ENCODE results near the gene CUX1.
"Not testable (repeated sequence)": the region's sequence is repeated elsewhere in the genome, so short reads cannot be mapped to it uniquely, and the experiment has no call there.

Gene CUX1

DNA sequence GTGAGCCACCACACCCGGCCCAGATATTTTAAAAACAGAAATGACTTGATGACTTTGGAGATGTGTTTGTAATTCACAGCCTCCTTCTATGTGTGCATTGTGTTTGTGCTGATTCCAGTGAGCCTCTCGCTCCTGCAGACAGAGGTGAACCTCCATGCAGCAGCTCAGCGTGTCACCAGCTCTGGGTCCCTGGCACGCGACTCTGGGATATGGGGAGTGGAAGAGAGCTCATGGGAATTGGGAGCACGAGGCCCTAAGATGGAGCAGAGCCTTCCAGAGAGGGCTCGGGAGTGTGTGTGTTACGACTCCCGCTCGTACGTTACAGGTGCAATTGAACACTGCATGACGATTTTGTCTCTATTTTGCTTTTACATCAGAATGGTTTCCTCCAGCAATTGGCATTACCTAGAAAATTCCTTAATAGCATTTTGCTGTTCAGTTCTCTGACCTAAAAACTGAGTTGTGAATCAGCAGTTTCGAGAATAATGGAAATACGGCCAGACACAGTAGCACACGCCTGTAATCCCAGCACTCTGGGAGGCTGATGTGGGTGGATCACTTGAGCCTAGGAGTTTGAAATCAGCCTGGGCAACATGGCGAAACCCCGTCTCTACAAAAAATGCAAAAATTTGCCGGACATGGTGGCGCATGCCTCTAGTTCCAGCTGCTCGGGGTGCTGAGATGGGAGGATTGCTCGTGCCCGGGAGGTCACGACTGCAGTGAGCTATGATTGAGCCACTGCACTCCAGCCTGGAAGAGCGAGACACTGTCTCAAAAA is 204.6 kb downstream of the CUX1 start:
- no peak for DNase-seq

DNA sequence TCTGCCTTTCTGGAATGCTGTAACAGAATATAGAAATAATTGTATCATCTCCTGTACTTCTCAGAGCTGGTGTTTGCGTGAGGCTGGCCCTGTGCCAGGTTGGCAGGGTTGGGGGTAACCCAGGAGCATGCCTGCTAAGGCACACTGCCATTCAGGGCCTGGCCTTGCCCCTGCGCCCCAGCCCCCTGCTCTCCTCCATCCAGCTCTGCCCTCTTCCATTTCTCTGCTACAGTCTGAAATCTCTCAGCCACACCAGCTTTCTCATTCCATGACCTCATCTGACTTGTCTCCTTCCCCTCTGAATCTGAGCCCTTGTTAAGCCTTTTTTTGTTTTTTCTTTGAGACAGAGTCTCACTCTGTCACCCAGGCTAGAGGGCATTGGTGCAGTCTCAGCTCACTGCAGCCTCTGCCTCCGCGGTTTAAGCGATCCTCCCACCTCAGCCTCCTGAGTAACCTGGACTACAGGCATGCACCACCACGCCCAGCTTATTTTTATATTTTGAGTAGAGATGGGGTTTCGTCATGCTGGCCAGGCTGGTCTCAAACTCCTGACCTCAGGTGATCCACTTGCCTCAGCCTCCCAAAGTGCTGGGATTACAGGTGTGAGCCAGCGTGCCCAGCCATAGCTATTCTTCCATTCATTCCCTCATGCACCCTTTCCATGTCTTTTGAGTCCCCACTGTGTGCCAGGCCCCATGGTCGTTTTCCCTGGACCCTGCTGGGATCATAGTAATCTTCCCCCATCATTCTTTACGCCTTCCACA is 206.8 kb downstream of the CUX1 start:
- no peak for DNase-seq

DNA sequence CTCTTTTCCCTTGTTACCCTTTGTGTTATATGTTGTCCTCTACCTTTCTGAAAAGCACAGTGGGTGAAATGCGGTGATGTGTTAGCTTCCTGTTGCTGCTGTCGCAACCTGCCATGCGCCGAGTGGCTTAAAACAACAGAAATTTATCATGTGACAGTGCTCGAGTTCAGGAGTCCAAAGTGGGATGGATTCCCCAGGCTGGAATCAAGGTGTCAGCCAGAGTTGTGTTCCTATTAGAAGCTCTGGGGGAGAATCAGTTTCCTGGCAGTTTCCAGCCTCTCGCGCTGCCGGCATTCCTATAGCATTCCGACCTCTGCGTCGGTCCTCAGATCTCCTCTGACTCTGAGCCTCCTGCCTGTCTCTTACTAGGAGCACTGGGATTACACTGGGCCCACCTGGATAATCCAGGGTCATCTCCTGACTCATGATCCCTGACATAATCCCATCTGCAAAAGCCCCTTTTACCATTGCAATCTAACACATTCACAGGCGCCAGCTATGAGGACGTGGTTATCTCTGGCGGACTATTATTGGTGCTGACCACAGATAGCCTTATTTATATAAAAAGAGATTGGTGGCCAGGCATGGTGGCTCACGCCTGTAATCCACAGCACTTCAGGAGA is 207.5 kb downstream of the CUX1 start:
- no peak for DNase-seq

DNA sequence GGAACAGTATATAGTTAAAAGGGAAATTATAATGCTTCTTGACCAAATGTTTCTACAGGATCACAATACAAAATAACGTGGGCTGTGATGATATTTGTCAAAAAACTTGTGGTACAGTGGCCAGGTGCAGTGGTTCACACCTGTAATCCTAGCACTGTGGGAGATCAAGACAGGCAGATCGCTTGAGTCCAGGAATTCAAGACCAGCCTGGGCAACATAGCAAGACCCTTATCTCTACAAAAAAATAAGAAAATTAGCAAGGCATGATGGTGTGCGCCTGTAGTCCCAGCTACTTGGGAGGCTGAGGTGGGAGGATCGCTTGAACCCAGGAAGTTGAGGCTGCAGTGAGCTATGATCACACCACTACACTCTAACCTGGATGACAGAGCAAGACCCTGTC is 208.4 kb downstream of the CUX1 start:
- not testable (repeated sequence) for DNase-seq

DNA sequence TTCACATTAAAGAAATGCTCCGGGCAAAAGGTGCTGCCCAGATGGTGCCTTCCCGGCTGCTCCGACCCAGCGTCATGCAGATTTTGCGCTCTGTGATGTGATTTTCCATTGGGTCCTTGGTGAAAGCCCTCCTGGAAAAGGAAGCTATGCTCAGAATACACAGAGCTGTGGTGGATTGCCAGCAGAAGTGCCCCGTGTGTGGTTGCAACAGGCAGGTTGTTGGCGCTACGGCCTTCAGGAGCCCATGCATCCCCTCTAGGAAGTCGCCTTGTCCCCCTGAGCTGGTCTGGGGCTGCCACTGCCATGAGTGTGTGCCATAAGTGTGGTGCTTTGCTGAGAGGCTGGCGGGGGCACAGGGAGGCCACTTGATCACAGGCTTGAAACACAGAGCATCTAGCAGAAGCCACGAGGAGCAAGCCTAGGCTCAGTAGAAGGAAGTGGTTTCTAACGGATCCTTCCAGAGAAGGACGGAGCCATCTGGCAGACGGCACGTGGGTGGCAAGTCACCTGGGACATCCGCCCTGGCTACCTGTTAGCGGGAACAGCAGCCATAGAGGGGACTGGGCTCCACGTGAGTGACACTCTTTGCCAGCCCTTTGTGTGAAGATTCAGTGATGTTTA is 210.9 kb downstream of the CUX1 start:
- no peak for DNase-seq

DNA sequence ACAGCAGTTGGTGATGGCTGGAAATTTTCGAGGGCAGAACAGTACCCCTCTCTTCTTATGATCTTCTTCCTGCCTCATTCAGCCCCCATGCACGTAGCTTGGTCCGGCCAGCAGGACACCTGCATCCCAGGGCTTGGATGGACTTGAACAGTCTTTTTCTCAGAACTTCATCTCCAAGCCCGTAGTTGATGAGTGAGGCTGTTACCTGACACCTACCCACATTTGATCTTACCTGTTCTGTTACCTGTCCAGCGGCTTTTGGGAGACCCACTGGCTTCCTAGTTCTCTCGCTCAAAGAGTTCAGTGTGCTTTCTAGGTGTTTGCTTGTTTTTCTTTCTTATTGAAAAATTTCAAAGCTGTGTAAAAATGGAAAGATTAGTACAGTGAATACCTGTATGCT is 212.2 kb downstream of the CUX1 start:
- no peak for DNase-seq

DNA sequence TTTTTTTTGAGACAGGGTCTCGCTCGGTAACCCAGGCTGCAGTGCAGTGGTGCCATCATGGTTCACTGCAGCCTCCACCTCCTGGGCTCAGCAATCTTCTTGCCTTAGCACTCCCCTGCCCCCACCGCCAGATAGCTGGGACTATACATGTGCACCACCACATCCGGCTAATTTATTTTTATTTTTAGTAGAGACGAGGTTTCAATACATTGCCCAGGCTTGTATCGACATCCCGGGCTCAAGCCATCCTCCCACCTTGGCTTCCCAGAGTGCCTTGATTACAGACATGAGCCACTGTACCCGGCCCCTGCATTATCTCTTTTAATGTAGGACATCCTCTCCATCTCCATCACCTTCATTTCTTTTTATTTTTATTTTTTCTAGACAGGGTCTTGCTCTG is 213.3 kb downstream of the CUX1 start:
- DNase-seq = no peak

DNA sequence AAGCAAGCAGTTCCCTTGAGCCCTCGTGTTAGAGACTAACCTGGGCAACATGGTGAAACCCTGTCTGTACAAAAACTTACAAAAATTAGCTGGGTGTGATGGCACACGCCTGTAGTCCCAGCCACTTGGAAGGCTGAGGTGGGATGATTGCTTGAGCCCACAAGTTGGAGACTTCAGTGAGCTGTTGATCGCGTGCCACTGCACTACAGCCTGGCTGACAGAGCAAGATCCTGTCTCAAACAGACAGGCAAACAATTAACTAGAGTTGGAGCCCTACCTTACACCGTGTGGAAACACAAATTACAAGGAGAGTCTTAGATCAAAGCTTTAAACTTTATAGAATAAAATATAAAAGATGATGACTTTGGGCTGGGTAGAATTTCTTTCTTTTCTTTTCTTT is 219.5 kb downstream of the CUX1 start:
- DNase-seq = no peak

DNA sequence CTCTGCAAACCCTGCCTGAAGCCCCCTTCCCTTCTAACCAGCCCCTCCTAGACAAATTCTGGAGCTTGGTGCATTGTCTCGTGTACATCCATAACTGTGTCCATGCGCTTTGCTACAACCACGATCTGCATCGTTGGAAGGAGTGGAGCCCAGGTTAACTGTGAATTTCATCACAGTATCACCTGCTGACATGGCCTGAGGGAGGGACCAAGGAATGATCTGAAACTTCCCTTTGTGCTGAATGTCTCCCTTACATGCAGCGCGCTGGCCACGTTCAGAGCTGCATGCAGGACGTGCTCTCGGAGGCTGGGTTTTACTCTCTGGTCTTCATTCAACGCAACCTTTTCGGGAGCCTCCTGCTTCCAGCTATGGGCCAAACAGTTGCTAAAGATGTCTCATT is 222.3 kb downstream of the CUX1 start:
- DNase-seq = no peak

DNA sequence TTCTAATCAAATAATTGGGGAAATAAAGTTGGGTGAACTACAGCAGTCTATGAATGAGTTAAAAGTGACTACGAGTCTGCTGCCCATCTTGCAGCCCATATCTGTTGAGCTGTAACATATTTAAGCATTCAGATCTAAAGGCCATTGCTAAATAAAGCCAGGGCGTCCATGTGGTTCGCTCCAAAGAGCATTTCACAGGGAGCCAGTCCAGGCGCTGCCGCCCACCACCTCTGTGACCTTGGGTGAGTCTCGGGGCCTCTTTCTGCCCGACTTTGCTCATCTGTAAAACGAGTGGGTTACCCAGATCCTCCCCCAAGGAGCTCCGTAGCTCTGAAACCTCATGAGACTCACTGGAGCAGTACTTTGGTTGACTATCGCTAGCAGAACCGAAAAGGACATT is 223.1 kb downstream of the CUX1 start:
- DNase-seq = no peak

DNA sequence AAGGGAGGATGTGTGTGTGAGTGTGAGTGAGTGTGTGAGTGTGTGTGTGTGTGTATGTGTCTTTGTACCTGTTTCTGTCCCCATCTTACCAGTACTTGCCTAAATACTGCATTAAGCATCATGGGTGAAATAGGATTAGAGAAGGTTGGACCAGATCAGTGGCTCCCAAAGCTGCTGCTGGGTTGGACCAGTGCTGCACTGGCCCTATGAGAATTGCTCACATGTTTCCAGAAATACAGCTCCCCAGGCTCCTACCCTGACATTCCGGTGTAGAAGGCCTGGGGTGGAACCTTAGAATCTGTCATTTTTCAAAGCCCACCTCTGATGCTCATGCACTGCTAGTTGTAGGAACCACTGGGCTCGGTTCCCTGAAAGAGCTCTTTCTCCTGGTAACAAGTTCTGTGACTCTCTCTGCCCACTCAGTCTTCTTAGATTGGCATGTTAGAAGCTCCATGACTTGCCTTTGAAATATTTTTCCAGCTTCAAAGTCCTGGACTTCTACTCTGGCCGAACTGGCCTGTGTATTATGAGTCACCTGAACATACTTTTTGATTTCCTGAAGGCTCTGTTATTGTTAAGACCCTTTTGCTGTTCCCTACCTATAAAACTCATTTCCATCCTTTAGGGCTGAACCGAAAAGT is 224.7 kb downstream of the CUX1 start:
- no peak for DNase-seq

DNA sequence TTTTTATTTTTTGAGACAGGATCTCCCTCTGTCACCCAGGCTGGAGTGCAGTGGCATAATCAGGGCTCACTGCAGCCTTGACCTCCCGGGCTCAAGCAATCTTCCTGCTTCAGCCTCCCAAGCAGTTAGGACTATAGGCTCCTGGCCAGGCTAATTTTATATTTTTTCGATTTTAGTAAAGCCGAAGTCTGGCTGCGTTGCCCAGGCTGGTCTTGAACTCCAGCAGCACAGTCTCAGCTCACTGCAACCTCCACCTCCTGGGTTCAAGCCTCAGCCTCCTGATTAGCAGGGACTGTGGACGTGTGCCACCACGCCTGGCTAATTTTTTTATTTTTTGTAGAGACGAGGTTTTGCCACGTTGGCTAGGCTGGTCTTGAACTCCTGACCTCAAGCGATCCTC is 225.4 kb downstream of the CUX1 start:
- DNase-seq = not testable (repeated sequence)

DNA sequence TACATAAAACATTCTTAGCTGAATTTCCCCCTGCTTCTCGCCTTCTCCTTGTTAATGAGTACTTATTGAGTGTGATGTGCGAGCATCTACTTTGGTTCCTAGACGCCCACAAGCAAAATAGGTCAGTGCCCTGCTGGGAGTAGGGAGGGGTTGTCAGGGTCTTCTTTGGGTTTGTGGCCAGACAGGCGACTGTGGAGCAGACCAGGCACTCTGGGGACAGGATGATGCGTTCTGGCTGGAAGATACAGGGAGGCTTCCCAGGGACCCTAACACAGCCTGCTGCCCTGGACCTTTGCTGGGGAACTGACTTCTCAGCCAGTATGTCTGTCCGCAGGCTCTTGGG is 227.2 kb downstream of the CUX1 start:
- no peak for DNase-seq

DNA sequence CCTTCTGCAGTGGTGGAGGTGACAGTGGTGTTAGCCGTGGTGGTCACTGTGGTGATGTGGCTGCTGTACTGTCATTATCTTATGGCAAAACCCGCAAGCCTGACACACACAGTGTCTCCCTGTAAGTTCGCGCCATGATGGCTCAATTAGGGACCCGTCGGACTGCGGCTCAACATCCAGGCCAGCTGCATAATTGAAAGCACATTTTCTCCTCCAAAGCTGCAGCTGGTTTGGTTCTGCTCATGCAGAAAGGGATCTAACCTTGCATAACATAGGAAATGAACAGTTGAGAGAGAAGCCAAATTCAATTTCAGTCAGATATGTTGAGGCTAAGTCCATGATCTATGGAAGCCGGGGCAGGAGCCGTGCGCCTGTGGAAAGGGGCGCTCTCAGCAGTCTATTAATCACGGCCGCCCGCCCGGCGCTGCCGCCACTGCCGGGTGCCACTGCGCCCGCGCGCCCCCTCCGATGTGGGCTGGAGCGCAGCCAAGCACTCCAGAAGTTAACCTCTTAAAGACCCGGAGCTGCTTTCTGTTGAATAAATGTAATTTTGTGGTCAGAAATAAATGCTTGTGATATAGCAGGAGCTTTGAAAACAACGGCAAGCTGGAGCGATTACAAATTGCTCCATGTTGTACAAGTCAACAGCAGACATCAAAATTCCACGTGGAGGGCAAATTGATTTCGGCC is 227.7 kb downstream of the CUX1 start:
- no peak for DNase-seq

DNA sequence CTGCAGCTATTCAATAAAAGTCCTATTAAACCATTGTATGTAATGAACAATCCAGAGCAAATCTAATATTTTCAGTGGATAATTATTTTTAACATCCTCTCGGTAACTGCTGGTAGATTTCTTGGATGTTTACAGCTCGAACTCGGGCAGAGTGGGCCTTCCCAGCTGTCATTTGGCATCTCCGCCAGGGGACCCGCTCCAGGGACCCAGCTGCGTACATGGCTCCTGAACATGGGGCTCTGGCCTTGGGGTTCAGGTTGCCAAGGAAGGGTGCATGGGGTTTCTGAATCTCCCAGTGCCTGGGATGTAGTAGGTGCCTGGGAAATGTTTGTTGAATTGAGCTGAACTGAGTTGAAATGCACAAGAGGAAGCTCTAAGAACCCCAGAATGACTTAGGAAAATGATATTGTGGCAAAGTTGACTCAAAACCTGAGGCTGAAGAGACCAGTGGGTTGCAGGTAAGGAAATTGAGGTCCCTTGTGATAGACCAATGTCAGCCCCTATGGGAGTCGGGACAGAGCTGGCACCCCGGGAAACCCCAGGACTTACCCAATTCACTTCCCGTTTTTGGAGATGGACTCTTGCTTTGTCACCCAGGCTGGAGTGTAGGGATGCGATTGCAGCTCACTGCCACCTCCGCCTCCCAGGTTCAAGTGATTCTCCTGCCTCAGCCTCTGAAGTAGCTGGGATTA is 228.4 kb downstream of the CUX1 start:
- DNase-seq = no peak

DNA sequence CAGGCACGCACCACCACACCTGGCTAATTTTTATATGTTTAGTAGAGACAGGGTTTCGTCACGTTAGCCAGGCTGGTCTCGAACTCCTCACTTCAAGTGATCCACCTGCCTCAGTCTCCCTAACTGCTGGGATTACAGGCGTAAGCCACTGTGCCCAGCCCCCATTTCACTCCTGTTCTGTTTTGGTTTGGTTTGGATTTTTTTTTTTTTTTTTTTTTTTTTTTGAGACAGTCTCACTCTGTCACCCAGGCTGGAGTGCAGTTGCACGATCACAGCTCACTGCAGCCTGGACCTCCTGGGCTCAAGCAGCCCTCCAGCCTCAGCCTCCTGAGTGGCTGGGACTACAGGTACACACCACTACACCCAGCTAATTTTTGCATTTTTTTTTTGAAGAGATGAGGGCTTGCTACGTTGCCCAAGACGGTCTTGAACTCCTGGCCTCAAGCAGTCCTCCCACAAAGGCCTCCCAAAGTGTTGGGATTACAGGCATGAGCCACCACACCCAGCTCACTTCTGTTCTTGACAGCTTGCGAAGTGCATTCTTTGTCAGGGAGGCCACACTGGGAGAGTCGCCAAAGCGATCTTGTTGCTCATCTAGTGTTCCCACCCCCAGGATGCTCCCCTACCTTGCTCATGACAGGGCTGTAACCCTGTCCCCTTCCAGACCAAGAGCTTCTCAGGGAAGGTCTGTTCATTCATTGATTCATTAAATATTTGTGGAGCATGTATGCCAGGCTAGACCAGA is 229.1 kb downstream of the CUX1 start:
- DNase-seq = no peak

DNA sequence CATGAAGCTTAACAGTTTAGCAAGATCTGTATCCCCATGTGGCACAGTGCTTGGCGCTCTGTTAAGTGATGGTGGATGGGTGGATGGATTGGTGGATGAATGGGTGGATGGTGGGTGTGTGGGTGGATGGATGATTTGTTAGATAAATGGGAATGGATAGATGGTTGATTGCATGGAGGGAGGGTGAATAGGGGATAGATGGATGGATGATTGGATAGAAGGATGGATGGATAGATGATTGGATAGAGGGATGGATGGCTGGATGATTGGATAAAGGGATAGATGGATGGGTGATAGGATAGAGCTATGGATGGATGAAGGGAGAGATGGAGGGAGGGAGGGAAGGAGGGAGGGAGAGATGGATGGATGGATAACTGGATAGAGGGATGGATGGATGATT is 229.7 kb downstream of the CUX1 start:
- DNase-seq = no peak

DNA sequence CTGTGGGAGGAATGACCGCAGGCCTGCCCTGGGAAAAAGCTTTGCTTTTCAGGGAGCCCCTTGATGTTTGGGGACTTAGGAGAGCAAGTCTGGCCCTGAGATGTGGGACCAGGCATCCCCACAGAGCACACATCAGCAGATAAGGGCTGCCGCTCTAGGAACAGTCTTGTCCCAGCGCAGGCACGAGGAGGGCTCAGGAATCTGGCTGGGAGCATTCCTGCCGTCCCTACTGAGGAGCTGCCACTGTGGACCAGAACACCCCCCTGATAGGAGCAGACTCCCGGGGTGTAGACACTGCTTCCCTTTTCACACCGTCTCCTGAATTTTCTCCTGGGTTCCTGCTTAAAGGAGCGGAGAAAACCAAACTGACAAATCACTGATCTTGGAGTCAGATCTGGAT is 232.3 kb downstream of the CUX1 start:
- no peak for DNase-seq

DNA sequence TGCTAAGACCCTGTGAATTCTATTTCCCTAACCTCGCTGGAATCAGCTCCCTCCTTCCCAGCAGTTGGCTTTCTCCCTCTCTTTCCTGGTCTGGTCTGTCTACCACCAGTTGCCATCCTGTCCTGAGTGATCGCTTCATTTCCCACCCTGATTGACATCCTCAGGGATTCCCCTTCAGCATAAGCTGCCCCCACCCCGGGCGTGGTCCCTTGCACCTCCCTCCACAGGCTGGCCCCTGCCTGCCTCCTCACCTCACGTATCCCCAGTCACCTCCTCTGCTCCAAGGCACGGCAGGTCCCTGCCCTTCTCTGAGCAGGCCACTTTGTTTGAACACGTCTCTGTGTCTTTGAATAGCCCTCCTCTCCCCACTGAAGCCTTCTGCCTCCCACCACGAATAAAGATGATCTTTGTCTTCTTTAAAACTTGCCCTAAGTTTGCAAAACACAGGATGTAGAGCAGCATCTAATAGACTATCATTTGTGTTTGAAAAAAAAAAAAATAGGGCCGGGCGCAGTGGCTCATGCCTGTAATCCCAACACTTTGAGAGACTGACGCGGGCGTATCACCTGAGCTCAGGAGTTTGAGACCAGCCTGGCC is 233.5 kb downstream of the CUX1 start:
- DNase-seq = no peak

DNA sequence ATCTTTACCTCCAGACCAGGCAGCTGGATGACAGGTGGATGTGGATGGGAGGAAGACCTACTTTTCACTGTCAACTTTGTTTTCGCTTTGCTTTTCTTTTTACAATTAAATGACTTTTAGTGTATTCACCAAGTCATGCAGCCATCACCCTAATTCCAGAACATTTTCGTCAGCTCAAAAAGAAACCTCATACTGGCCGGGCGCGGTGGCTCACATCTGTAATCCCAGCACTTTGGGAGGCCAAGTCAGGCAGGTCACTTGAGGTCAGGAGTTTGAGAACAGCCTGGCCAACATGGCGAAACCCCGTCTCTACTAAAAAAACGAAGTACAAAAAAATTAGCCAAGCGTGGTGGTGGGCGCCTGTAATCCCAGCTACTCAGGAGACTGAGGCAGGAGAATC is 234.3 kb downstream of the CUX1 start:
- not testable (repeated sequence) for DNase-seq

DNA sequence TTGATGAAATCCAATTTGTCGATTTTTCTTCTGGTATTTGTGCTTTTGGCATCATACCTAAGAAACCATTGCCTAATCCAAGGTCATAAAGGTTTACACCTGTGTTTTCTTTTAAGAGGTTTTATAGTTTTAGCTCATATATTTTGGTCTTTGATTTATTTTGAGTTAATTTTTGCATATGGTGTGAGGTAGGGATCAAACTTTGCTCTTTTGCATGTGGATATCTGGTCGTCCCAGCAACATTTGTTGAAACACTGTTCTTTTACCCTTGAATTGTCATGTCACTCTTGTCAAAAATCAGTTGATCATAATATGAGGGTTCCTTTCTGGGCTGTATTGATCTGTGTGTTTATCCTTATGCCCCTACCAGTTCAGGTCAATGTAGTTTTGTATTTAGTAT is 236.7 kb downstream of the CUX1 start:
- DNase-seq = no peak
